HL-60 (cell line): ENCODE data around the gene LTB4R.

Experiments
- CTCF ChIP-seq: IDR thresholded peaks from one replicate; pipeline ENCODE4 v1.5.1; 2011; ENCODE audit warnings: low read length, control low read depth, inconsistent platforms; ENCODE audit not compliant: insufficient read depth
- GABPA ChIP-seq: IDR thresholded peaks from 2 replicates; pipeline ENCODE4 v1.6.1; 2012; ENCODE audit warnings: low read depth
- POLR2AphosphoS5 ChIP-seq: IDR thresholded peaks from 2 replicates; pipeline ENCODE4 v1.6.1; 2012; ENCODE audit warnings: low read depth
- REST ChIP-seq: IDR thresholded peaks from 2 replicates; pipeline ENCODE4 v1.6.1; 2012; ENCODE audit warnings: low read depth; ENCODE audit not compliant: insufficient replicate concordance
- SPI1 ChIP-seq: IDR thresholded peaks from 2 replicates; pipeline ENCODE4 v1.6.1; 2012; ENCODE audit warnings: low read depth, mild to moderate bottlenecking, borderline replicate concordance

DNA sequence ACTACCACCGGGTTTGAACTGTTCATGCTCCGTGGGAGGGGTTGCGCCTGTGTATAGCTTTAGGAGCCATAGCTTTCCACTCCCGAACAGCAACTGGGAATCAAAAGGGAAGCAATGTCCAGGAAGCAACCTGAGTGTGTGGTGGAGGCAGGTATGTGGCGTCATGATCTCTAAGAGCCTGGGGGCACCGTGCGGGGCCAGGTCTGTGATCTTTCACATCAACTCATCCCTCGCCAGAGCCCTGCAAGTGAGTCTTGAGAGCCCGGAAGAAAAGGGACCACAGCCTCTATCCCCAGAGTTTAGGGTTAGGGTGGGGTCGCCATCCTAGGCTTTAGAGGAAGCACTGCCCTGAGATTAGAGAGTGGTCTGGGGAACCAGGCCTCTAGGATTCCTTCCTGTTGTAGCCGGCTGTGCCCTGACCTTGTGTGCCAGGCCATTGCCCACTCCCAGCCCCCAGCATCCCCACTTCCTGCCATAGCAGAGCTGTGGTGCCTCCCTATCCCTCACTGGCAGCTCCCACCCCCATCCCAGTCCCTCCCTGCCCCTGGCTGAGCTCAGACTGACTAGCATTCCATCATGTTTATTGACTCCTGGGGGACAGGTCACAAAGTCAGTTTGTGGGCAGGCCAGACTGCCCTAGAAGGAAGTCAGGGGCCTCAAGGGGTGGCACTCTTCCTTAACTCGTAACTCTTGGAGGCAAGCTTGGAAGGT lies 24.3 kb downstream of the LTB4R start:
- TF ChIP-seq CTCF (no peak), GABPA (no peak), POLR2AphosphoS5 (no peak), REST (no peak), SPI1 (no peak; the same call in 1 of the 2 replicates)
